SK-N-SH treated with all-trans-retinoic acid at 6 μM for 48 hours (cell line): ENCODE measurements around the gene FIGLA.

Source experiments
- ATAC-seq: fragments of 200-7000 bp; cut with Tn5 transposase; 3 replicates; pipeline ENCODE4 v1.9.1; 2020; ENCODE audit warnings: mild to moderate bottlenecking, moderate library complexity
- ARNTL ChIP-seq: fragments of 450-650 bp; formaldehyde crosslinking; IDR thresholded peaks from 2 replicates; pipeline ENCODE4 v1.5.0; 2020; ENCODE audit warnings: low read depth, mild to moderate bottlenecking, moderate library complexity, borderline replicate concordance
- BACH2 ChIP-seq: fragments of 250-450 bp; sonication (Bioruptor Pico); IDR thresholded peaks from 2 replicates; pipeline ENCODE4 v1.9.0; 2021; ENCODE audit warnings: mild to moderate bottlenecking, borderline replicate concordance
- CSRNP3 ChIP-seq: fragments of 250-450 bp; sonication (Bioruptor Pico); IDR thresholded peaks from 2 replicates; pipeline ENCODE4 v1.5.1; 2021; ENCODE audit warnings: mild to moderate bottlenecking, moderate library complexity
- ESRRG ChIP-seq: fragments of 250-450 bp; sonication (Bioruptor Pico); IDR thresholded peaks from 2 replicates; pipeline ENCODE4 v1.6.1; 2021; ENCODE audit warnings: mild to moderate bottlenecking
- GLIS3 ChIP-seq: fragments of 250-450 bp; sonication (Bioruptor Pico); IDR thresholded peaks from 2 replicates; pipeline ENCODE4 v1.5.0; 2020; ENCODE audit warnings: mild to moderate bottlenecking, moderate library complexity
- ISL1 ChIP-seq: fragments of 250-450 bp; sonication (Bioruptor Pico); IDR thresholded peaks from 2 replicates; pipeline ENCODE4 v2.1.2; 2022; ENCODE audit warnings: mild to moderate bottlenecking, moderate library complexity
- OSR1 ChIP-seq: fragments of 250-450 bp; sonication (Bioruptor Pico); IDR thresholded peaks from 2 replicates; pipeline ENCODE4 v1.8.0; 2022; ENCODE audit warnings: moderate library complexity, mild to moderate bottlenecking, inconsistent platforms
- PATZ1 ChIP-seq: fragments of 250-450 bp; sonication (Bioruptor Pico); IDR thresholded peaks from 2 replicates; pipeline ENCODE4 v1.8.0; 2020; ENCODE audit warnings: mild to moderate bottlenecking, moderate library complexity, borderline replicate concordance
- PPARA ChIP-seq: fragments of 250-450 bp; sonication (Bioruptor Pico); IDR thresholded peaks from 2 replicates; pipeline ENCODE4 v1.5.0; 2020; ENCODE audit warnings: mild to moderate bottlenecking, borderline replicate concordance
- RARB ChIP-seq: fragments of 250-450 bp; sonication (Bioruptor Pico); IDR thresholded peaks from 2 replicates; pipeline ENCODE4 v1.8.0; 2021; ENCODE audit warnings: mild to moderate bottlenecking, moderate library complexity
- SNAI2 ChIP-seq: fragments of 250-450 bp; sonication (Bioruptor Pico); IDR thresholded peaks from 2 replicates; pipeline ENCODE4 v1.5.0; 2020; ENCODE audit warnings: mild to moderate bottlenecking, moderate library complexity
- TSHZ2 ChIP-seq: fragments of 250-450 bp; sonication (Bioruptor Pico); IDR thresholded peaks from 2 replicates; pipeline ENCODE4 v1.5.0; 2020; ENCODE audit warnings: mild to moderate bottlenecking, moderate library complexity
- ZFP3 ChIP-seq: fragments of 250-450 bp; sonication (Bioruptor Pico); IDR thresholded peaks from 2 replicates; pipeline ENCODE4 v1.5.0; 2020; ENCODE audit warnings: mild to moderate bottlenecking, moderate library complexity
- ZFP30 ChIP-seq: fragments of 450-650 bp; formaldehyde crosslinking; IDR thresholded peaks from 2 replicates; pipeline ENCODE4 v1.5.0; 2022; ENCODE audit warnings: mild to moderate bottlenecking, moderate library complexity
- ZNF565 ChIP-seq: fragments of 450-650 bp; formaldehyde crosslinking; conservative IDR thresholded peaks from 2 replicates; pipeline ENCODE4 v1.5.0; 2020; ENCODE audit warnings: low read depth, mild to moderate bottlenecking, moderate library complexity
- ZNF8 ChIP-seq: fragments of 450-650 bp; formaldehyde crosslinking; IDR thresholded peaks from 2 replicates; pipeline ENCODE4 v1.5.0; 2020; ENCODE audit warnings: mild to moderate bottlenecking, moderate library complexity

FIGLA gene

GRCh38 chr2:70828914-70829824, 38.7 kb upstream of the FIGLA start (continued):
- no peak for TF ChIP-seq CSRNP3 (CRISPR knock-in tag)
- TF ChIP-seq ISL1 (CRISPR knock-in tag) = no peak

GRCh38 chr2:70828115-70828514, 37.7 kb upstream of the FIGLA start:
- no peak for ATAC-seq
- TF ChIP-seq ZNF8 = no peak
- TF ChIP-seq ZNF565 (CRISPR knock-in tag) = no peak

GRCh38 chr2:70827388-70827787, 36.9 kb upstream of the FIGLA start:
- ATAC-seq = no peak

GRCh38 chr2:70826696-70827350, 36.4 kb upstream of the FIGLA start:
- TF ChIP-seq SNAI2 (CRISPR knock-in tag) (no peak), ZFP30 (CRISPR knock-in tag) (no peak), RARB (CRISPR knock-in tag) (no peak), ZFP3 (CRISPR knock-in tag) (no peak), ARNTL (no peak), TSHZ2 (CRISPR knock-in tag) (no peak), OSR1 (no peak), BACH2 (CRISPR knock-in tag) (no peak), CSRNP3 (CRISPR knock-in tag) (no peak), PPARA (CRISPR knock-in tag) (no peak), PATZ1 (CRISPR knock-in tag) (no peak)
- TF ChIP-seq, all 23 proteins: peak for 0
- no peak for ATAC-seq

More at GRCh38 chr2:70827388-70827787, 36.9 kb upstream of the FIGLA start:
- TF ChIP-seq OSR1 (no peak), ZFP30 (CRISPR knock-in tag) (no peak), CSRNP3 (CRISPR knock-in tag) (no peak), PATZ1 (CRISPR knock-in tag) (no peak), ESRRG (no peak), ZNF565 (CRISPR knock-in tag) (no peak), GLIS3 (CRISPR knock-in tag) (no peak)
